NCI-H1092 (cell line): ENCODE results near the gene BLTP3B.

ENCODE experiments used
- DNase-seq: peaks from one replicate; lab custom pipeline; 2025; lab: John Stamatoyannopoulos, UW

The BLTP3B gene

DNA sequence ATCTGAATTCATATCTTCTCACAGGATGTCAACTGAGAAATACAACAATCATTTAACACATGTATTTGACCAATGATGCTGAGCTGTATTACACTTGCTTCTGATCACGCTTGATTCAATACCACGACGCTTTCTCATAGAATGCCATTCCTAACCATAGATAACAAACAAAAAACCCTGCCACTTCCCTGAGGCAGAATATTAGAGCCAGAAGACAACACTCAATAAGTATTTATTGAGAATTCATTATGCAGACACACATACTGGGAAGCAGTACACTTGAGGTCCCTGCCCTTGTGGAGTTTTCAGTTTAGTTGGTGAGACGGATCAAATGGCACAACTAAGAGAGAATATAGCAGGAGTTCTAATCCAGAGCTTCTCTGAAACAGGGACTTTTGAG, 32.4 kb downstream of the BLTP3B start:
- DNase-seq, result no peak

GRCh38 chr12:100106861-100107260, 35.8 kb downstream of the BLTP3B start:
- DNase-seq, result no peak

- no peak for DNase-seq
These were observed 37.0 kb downstream of the BLTP3B start for GRCh38 chr12:100105661-100106060.

- DNase-seq, result no peak
These were observed 41.7 kb downstream of the BLTP3B start for GRCh38 chr12:100101000-100101399.
